ENCODE results near the gene NBAS.
A peak's percentile ranks its signal among the peaks of the same experiment; 100 is the strongest.

NBAS gene

GRCh38 chr2:15560988-15561573 is at the start of gene NBAS:
TSS of gene NBAS (minus strand) at chr2:15561334. CDS start at chr2:15561304, 30 bp downstream.
- DNase-seq (ENCODE audit: low spot score) = peak; percentile 78

- DNase-seq (ENCODE audit: low spot score) = no peak
These were observed 49.4 kb upstream of the NBAS start for GRCh38 chr2:15610430-15610952.

- no peak for DNase-seq (ENCODE audit: low spot score)
These were observed 48.4 kb upstream of the NBAS start for GRCh38 chr2:15609341-15610042.

- no peak for DNase-seq (ENCODE audit: low spot score)
These were observed 47.2 kb upstream of the NBAS start for GRCh38 chr2:15608392-15608761.

- DNase-seq (ENCODE audit: low spot score) = no peak
These were observed 46.7 kb upstream of the NBAS start for GRCh38 chr2:15607709-15608391.

- no peak for DNase-seq (ENCODE audit: low spot score)
These were observed 45.6 kb upstream of the NBAS start for GRCh38 chr2:15606481-15607441.

GRCh38 chr2:15605721-15606120 is 44.6 kb upstream of the NBAS start:
- DNase-seq (ENCODE audit: low spot score) = no peak

GRCh38 chr2:15603948-15604347 is 42.8 kb upstream of the NBAS start:
- no peak for DNase-seq (ENCODE audit: low spot score)

- DNase-seq (ENCODE audit: low spot score) = no peak
These were observed 42.1 kb upstream of the NBAS start for GRCh38 chr2:15603044-15603765.

- no peak for DNase-seq (ENCODE audit: low spot score)
These were observed 41.3 kb upstream of the NBAS start for GRCh38 chr2:15602393-15602792.

- no peak for DNase-seq (ENCODE audit: low spot score)
These were observed 40.5 kb upstream of the NBAS start for GRCh38 chr2:15601681-15602080.

- no peak for DNase-seq (ENCODE audit: low spot score)
These were observed 38.9 kb upstream of the NBAS start for GRCh38 chr2:15599994-15600393.

- no peak for DNase-seq (ENCODE audit: low spot score)
These were observed 35.8 kb upstream of the NBAS start for GRCh38 chr2:15596968-15597367.

- DNase-seq (ENCODE audit: low spot score) = no peak
These were observed 35.2 kb upstream of the NBAS start for GRCh38 chr2:15596350-15596749.

- no peak for DNase-seq (ENCODE audit: low spot score)
These were observed 34.8 kb upstream of the NBAS start for GRCh38 chr2:15595936-15596335.

GRCh38 chr2:15595342-15595905 is 34.3 kb upstream of the NBAS start:
- DNase-seq (ENCODE audit: low spot score) = no peak

- no peak for DNase-seq (ENCODE audit: low spot score)
These were observed 33.4 kb upstream of the NBAS start for GRCh38 chr2:15594291-15595256.

- DNase-seq (ENCODE audit: low spot score) = no peak
These were observed 32.2 kb upstream of the NBAS start for GRCh38 chr2:15593327-15593705.

GRCh38 chr2:15591692-15592463 is 30.7 kb upstream of the NBAS start, which contains the start of gene DDX1:
TSS of gene DDX1 (plus strand) at chr2:15591868. CDS start at chr2:15591934, 66 bp downstream.
- DNase-seq (ENCODE audit: low spot score) = peak; percentile 82

All from hepatic stellate cell (primary cell).